Measurements from ENCODE around the gene ZNF556. TPM values are rescaled to one million over a fixed set of nuclear protein-coding genes. Genes with fewer than 3 reads are reported as not detected.

Gene ZNF556
- total RNA-seq, 4 donors from 2014 or later, result not detected

DNA sequence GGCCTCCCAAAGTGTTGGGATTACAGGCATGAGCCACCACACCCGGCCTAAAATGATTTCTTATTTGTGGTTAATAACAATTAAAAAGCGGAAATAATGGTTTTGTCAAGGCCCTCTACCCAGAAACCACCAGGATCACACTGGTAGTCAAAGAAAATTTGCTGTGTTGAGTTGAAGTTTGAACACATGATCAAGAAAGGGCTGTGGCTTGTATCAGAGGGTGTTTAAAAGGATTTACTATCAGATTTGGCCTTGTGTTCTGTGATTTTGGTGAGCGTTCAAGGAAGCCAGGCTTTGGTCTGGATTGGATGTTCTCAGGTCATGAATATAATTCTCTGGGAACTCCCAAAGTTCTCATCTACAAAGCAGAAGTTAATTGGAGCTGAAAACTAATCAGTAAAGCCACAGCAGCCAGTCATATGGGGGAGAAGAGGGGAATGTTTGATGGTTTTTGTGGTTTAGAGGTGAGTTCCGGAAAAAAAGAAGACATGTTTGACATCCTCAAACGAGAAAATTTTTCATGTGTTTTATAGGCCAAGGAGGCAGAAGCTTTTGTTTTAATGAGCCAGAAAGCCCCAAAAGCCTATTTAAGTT is 10.6 kb upstream of the ZNF556 start:
- no peaks in the 10 kb centered on the region for H3K27me3 ChIP-seq
- H3K4me3 ChIP-seq, result no peak overlapping the region
- peaks cover 0 to 33% (median 6%) of the 10 kb centered on the region in 3 donors for H3K36me3 ChIP-seq
- DNase-seq, result no peak
- H3K4me1 ChIP-seq, result no peaks in the 10 kb centered on the region
- no peak overlapping the region for H3K27ac ChIP-seq
- TF ChIP-seq POLR2A (IDR thresholded peaks at IDR 0.05) (no peak), CTCF (IDR thresholded peaks at IDR 0.05) (no peak)
- H3K9me3 ChIP-seq, result peaks cover 0 to 58% (median 10%) of the 10 kb centered on the region in 4 donors

GRCh38 chr19:2858864-2859263 is 8.3 kb upstream of the ZNF556 start:
- no peak overlapping the region for H3K27ac ChIP-seq
- peaks cover 0 to 10% (median 0%) of the 10 kb centered on the region in 3 donors for H3K36me3 ChIP-seq
- peaks cover 0 to 35% (median 0%) of the 10 kb centered on the region in 4 donors for H3K9me3 ChIP-seq
- H3K4me1 ChIP-seq, result no peaks in the 10 kb centered on the region
- no peak for TF ChIP-seq POLR2A (IDR thresholded peaks at IDR 0.05)
- TF ChIP-seq CTCF (IDR thresholded peaks at IDR 0.05), result no peak
- DNase-seq, result no peak
- no peaks in the 10 kb centered on the region for H3K27me3 ChIP-seq
- no peak overlapping the region for H3K4me3 ChIP-seq

GRCh38 chr19:2863816-2864215 is 3.3 kb upstream of the ZNF556 start:
- H3K9me3 ChIP-seq, result peaks cover 0 to under 1% (median 0%) of the 10 kb centered on the region in 4 donors
- no peak overlapping the region for H3K4me3 ChIP-seq
- no peak for DNase-seq
- no peaks in the 10 kb centered on the region for H3K4me1 ChIP-seq
- H3K27ac ChIP-seq, result no peak overlapping the region
- no peaks in the 10 kb centered on the region for H3K36me3 ChIP-seq
- TF ChIP-seq POLR2A (IDR thresholded peaks at IDR 0.05) (no peak), CTCF (IDR thresholded peaks at IDR 0.05) (no peak)
- no peaks in the 10 kb centered on the region for H3K27me3 ChIP-seq

DNA sequence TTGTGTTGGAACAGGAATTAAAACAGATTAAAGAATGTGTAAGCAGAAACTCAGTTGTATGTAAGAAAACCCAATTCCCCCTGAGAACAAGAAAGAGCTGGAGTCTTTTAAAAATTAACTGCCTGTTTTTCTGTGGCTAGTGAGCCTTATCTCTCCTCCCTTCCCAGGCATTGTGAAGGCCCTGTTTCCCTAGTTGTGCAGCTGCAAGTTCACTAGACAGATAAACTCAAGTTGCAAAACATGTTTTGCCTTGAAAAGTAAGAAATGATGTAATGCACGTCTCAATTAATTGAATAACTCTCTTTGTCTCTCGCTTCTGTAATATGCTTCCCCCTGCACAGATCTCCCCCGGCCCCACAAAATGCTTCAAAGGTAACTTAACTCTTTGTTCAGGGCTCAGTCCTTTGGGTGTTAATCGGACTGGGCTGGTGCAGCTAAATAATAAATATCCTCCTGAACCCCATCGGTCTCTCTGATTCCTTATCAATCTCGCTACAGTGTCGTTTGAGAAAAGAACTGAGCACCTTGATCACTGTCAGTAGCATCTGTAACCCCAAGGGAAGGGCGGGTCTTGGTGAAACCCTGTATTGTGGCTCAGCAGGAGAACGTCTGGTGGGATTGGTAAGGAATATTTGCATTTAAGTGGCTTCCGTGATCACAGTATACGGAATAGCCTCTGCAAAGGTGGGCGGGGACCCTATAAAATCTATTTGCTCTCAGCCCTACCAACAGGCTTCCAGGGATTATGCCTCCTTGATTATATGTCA is 1.6 kb upstream of the ZNF556 start:
- no peak overlapping the region for H3K27ac ChIP-seq
- H3K27me3 ChIP-seq, result no peaks in the 10 kb centered on the region
- H3K9me3 ChIP-seq, result no peaks in the 10 kb centered on the region
- H3K4me3 ChIP-seq, result no peak overlapping the region
- H3K4me1 ChIP-seq, result no peaks in the 10 kb centered on the region
- H3K36me3 ChIP-seq, result no peaks in the 10 kb centered on the region
- TF ChIP-seq POLR2A (IDR thresholded peaks at IDR 0.05), result no peak
- no peak for TF ChIP-seq CTCF (IDR thresholded peaks at IDR 0.05)
- no peak for DNase-seq

DNA sequence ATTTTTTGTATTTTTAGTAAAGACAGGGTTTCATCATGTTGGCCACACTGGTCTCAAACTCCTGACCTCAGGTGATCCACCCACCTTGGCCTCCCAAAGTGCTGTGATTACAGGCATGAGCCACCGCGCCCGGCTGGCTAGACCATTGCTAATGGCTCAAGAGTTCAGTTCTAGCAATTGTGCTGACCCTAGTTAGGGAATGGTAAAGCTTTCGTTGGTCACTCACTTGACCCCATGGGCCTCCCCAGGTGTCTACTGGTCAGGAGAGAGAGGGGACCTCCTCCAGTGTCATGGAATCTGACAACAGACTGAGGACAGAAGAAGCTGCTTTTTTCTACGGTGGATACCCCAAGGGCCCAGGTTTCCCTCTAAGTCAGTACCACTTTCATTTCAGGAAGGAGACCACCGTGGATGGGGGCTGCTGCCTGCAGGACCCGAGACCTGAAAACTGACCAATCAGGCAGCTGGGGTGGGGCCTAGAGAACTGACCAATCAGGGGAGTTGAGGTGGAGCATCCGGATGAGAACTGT is 575 bp upstream of the ZNF556 start:
- Histone ChIP-seq H3K27ac (no peak overlapping the region), H3K9me3 (no peaks in the 10 kb centered on the region), H3K36me3 (no peaks in the 10 kb centered on the region), H3K27me3 (no peaks in the 10 kb centered on the region), H3K4me3 (no peak overlapping the region), H3K4me1 (no peaks in the 10 kb centered on the region)
- DNase-seq, result no peak
- no peak for TF ChIP-seq CTCF (IDR thresholded peaks at IDR 0.05)
- TF ChIP-seq POLR2A (IDR thresholded peaks at IDR 0.05), result no peak

Measured in Peyer's patch (tissue), 4 donors.